GM18507 (cell line): ENCODE measurements around the gene ITM2C.
A peak's percentile ranks its signal among the peaks of the same experiment; 100 is the strongest.

Source experiments
- DNase-seq: peaks from one replicate; pipeline ENCODE4 v3.0.0; 2011; ENCODE audit warnings: low read depth; ENCODE audit not compliant: insufficient read length; ENCODE audit errors: extremely low spot score
- FAIRE-seq: peaks from 2 replicates; lab custom pipeline; 2011; peaks lifted over from hg19 to GRCh38; lab: Jason Lieb, UNC

The ITM2C gene

GRCh38 chr2:230871361-230872150 is 6.8 kb downstream of the ITM2C start:
- no peak for FAIRE-seq
- DNase-seq, result no peak

GRCh38 chr2:230872151-230872967 is 7.6 kb downstream of the ITM2C start:
- no peak for FAIRE-seq
- DNase-seq, result no peak

- DNase-seq (no peak), FAIRE-seq (peak; percentile 99)
Measured at GRCh38 chr2:230872968-230873660, 8.4 kb downstream of the ITM2C start.

GRCh38 chr2:230873661-230874401 is 9.1 kb downstream of the ITM2C start:
- DNase-seq, result no peak
- no peak for FAIRE-seq

GRCh38 chr2:230874456-230874855 is 9.7 kb downstream of the ITM2C start:
- no peak for FAIRE-seq
- no peak for DNase-seq

GRCh38 chr2:230874876-230875275 is 10.1 kb downstream of the ITM2C start:
- FAIRE-seq, result no peak
- no peak for DNase-seq

- FAIRE-seq (no peak), DNase-seq (no peak)
Measured at GRCh38 chr2:230875347-230876315, 10.9 kb downstream of the ITM2C start.

GRCh38 chr2:230877116-230877758 is 12.5 kb downstream of the ITM2C start:
- FAIRE-seq, result no peak
- no peak for DNase-seq

- FAIRE-seq (peak; percentile 90), DNase-seq (no peak)
Measured at GRCh38 chr2:230877759-230878598, 13.2 kb downstream of the ITM2C start.

GRCh38 chr2:230878599-230879188 is 14.0 kb downstream of the ITM2C start:
- DNase-seq (no peak), FAIRE-seq (no peak)

- FAIRE-seq (no peak), DNase-seq (no peak)
Measured at GRCh38 chr2:230879271-230879882, 14.6 kb downstream of the ITM2C start.

GRCh38 chr2:230879891-230880290 is 15.1 kb downstream of the ITM2C start:
- FAIRE-seq, result no peak
- DNase-seq, result no peak

- FAIRE-seq, result no peak
Measured at GRCh38 chr2:230881840-230882239, 17.1 kb downstream of the ITM2C start.

GRCh38 chr2:230885463-230886130 is 20.9 kb downstream of the ITM2C start:
- DNase-seq, result no peak
- no peak for FAIRE-seq

More at GRCh38 chr2:230881840-230882239, 17.1 kb downstream of the ITM2C start:
- DNase-seq, result no peak

GRCh38 chr2:230886206-230886605 is 21.5 kb downstream of the ITM2C start:
- no peak for FAIRE-seq
- DNase-seq, result no peak

GRCh38 chr2:230886671-230887071 is 21.9 kb downstream of the ITM2C start:
- no peak for DNase-seq
- no peak for FAIRE-seq
